Type B pancreatic cell (in vitro differentiated cells): ENCODE data around the gene RAB3IL1. TPM values are rescaled to one million over a fixed set of nuclear protein-coding genes. Genes with fewer than 3 reads are reported as not detected.
A peak's percentile ranks its signal among the peaks of the same experiment; 100 is the strongest.

Experiments used
- DNase-seq: peaks from one replicate; pipeline ENCODE4 v3.0.0; 2021; ENCODE audit warnings: mixed read lengths; ENCODE audit not compliant: unreplicated experiment; ENCODE audit errors: extremely low spot score
- H3K27ac Mint-ChIP-seq: 2 replicates; pipeline ENCODE4 v1.8.0; 2021; ENCODE audit warnings: mild to moderate bottlenecking, mixed read lengths
- H3K27me3 Mint-ChIP-seq: 2 replicates; pipeline ENCODE4 v1.8.0; 2021; ENCODE audit warnings: mixed read lengths
- H3K36me3 Mint-ChIP-seq: 2 replicates; pipeline ENCODE4 v1.8.0; 2021; ENCODE audit warnings: mixed read lengths
- H3K4me1 Mint-ChIP-seq: one replicate; pipeline ENCODE4 v1.8.0; 2021; ENCODE audit warnings: mixed read lengths; ENCODE audit not compliant: unreplicated experiment
- H3K4me3 Mint-ChIP-seq: 2 replicates; pipeline ENCODE4 v1.8.0; 2021; ENCODE audit warnings: mild to moderate bottlenecking, mixed read lengths
- H3K9me3 Mint-ChIP-seq: 2 replicates; pipeline ENCODE4 v1.8.0; 2021; ENCODE audit warnings: mixed read lengths
- total RNA-seq: library from RNA; stranded (reverse); gene quantifications from 2 replicates; pipeline ENCODE4 v1.2.1, GENCODE V29; 2021; ENCODE audit warnings: low replicate concordance
- TF ChIP-seq, protein P1 (sequence below): fragments of 200-600 bp; sonication (generic); conservative IDR thresholded peaks from 2 replicates; pipeline ENCODE4 v1.5.0; 2021; ENCODE audit warnings: antibody characterized with exemption, mild to moderate bottlenecking

RAB3IL1 gene
- total RNA-seq, 1 donor from 2014 or later = 16.6 TPM

DNA sequence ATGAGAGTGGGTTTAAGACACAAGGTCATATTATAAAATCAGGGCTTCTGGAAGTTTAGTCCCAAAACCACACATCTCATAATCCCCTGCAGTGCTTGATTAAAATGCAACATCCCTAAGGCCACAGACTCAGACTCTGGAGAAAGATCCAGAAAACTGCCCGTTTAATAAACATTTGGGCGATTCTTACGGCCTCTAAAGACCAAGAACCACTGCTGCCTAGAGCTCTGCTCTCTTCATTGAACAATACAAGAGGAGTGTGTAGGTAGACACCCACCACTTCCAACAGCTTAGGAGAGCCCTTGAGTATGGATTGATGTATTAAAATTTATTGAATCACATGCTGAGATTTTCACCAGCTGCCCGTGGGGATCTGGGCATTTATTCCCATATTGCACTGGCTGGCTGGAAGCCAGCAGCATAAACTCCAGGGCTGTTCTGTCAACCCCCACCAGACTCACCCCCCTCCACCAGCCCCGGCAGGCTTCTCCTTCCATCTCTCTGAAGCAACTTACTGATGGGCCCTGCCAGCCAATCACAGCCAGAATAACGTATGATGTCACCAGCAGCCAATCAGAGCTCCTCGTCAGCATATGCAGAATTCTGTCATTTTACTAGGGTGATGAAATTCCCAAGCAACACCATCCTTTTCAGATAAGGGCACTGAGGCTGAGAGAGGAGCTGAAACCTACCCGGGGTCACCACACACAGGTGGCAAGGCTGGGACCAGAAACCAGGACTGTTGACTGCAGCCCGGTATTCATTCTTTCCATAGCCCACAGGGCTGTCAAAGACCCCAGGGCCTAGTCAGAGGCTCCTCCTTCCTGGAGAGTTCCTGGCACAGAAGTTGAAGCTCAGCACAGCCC is 32.0 kb upstream of the RAB3IL1 start:
- Mint-ChIP-seq H3K27me3 (peaks cover 14% of the 10 kb centered on the region), H3K4me3 (peak overlapping the region; percentile 8), H3K9me3 (no peaks in the 10 kb centered on the region), H3K27ac (peak overlapping the region; percentile 61), H3K36me3 (no peaks in the 10 kb centered on the region), H3K4me1 (peaks cover 22% of the 10 kb centered on the region)
- TF ChIP-seq, protein P1, sequence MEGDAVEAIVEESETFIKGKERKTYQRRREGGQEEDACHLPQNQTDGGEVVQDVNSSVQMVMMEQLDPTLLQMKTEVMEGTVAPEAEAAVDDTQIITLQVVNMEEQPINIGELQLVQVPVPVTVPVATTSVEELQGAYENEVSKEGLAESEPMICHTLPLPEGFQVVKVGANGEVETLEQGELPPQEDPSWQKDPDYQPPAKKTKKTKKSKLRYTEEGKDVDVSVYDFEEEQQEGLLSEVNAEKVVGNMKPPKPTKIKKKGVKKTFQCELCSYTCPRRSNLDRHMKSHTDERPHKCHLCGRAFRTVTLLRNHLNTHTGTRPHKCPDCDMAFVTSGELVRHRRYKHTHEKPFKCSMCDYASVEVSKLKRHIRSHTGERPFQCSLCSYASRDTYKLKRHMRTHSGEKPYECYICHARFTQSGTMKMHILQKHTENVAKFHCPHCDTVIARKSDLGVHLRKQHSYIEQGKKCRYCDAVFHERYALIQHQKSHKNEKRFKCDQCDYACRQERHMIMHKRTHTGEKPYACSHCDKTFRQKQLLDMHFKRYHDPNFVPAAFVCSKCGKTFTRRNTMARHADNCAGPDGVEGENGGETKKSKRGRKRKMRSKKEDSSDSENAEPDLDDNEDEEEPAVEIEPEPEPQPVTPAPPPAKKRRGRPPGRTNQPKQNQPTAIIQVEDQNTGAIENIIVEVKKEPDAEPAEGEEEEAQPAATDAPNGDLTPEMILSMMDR = no peak
- DNase-seq = no peak

DNA sequence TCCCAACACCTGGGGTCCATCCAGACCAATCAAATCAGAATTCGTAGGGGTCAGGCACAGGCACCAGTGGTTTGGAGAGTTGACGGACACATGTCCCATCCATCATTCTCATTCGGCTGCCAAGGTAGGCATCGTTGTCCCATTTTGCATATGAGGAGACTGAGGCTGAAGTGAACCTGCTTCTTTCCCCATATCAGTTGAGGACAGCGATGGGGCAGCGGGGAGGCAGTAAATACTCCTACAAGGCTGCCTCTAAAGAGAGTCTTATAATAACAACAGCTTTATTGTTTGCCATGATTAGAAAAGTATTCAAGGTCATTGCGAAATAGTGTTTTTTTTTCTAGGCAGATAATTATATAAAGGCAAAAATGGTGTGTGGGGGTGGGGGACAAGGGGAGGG is 31.1 kb upstream of the RAB3IL1 start:
- no peak overlapping the region for H3K27ac Mint-ChIP-seq
- no peaks in the 10 kb centered on the region for H3K9me3 Mint-ChIP-seq
- no peak for DNase-seq
- H3K27me3 Mint-ChIP-seq = peaks cover 16% of the 10 kb centered on the region
- no peak overlapping the region for H3K4me3 Mint-ChIP-seq
- TF ChIP-seq, protein P1 = no peak
- no peaks in the 10 kb centered on the region for H3K36me3 Mint-ChIP-seq
- H3K4me1 Mint-ChIP-seq = peaks cover 26% of the 10 kb centered on the region

DNA sequence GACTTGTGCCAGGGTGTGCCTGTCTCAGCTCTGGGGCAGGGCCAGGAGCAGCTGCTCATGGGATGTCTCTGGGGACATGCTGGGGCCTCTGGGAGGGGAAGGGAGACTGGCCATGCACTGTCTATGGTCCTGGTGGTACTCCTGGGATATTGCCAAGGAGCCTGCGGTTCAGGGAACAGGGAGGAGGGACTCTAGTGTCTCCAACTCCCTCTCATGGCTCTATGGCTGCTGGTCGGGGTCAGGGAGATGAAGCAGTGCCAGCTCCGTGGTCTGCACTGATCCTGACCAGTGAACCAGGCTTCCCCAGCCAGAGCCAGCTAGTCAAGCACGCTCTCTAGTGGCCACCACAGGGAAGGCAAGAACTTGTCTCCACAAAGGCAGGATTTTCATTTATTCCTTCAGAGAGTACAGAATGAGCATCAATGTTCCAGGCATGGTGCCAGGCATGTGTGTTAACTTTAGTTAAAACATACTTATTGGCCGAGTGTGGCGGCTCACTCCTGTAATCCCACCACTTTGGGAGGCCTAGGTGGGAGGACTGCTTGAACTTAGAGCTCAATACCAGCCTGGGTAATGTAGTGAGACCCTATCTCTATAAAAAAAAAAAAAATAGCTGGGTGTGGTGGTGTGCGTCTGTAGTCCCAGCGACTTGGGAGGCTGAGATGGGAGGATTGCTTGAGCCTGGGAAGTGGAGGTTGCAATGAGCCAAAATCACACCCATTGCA is 30.3 kb upstream of the RAB3IL1 start:
- TF ChIP-seq, protein P1 = peak; percentile 96
- Mint-ChIP-seq H3K27ac (no peak overlapping the region), H3K9me3 (no peaks in the 10 kb centered on the region), H3K27me3 (peaks cover 16% of the 10 kb centered on the region), H3K4me3 (no peak overlapping the region), H3K4me1 (peaks cover 26% of the 10 kb centered on the region), H3K36me3 (no peaks in the 10 kb centered on the region)
- peak; percentile 83 for DNase-seq

DNA sequence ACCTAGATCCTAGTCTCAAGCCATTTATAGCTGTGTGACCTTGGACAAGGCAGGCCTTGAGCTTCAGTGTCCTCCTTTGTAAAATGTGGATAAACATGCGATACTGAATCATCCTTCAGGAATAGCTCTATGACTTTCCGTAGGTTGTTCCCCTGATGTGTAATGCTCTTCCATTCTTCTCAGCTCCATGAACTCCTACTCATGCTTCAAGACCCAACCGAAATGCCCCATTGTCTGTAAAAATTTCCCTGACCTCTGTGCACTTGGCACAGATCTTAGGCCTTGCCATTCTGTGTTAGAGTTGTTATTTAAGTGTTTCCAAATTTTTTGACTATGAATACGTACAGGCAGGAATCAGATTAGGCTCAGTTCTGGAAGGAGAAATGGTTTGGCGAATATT is 29.5 kb upstream of the RAB3IL1 start:
- no peak for DNase-seq
- Mint-ChIP-seq H3K36me3 (no peaks in the 10 kb centered on the region), H3K27ac (no peak overlapping the region), H3K4me1 (peaks cover 26% of the 10 kb centered on the region), H3K27me3 (peaks cover 13% of the 10 kb centered on the region), H3K4me3 (no peak overlapping the region), H3K9me3 (no peaks in the 10 kb centered on the region)
- TF ChIP-seq, protein P1 = no peak

DNA sequence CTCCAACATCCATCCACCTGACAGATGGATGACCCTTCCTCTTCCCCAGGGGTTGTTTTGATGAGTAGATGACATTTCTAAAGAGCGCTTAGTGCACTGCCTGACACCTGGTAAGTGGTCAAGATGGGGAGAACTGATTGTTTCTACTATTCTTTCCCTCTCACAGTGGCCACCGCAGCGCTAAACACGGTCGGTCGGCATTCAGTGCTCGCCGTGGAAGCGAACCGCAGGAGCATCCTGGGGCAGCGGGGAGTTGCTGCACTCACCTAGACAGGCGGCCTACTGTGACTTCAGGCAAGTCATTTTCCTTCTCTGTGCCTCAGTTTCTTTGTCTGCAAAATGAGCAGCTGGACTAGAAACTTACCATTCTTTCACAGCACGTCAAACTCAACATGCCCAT is 27.8 kb upstream of the RAB3IL1 start:
- Mint-ChIP-seq H3K4me1 (peaks cover 26% of the 10 kb centered on the region), H3K4me3 (no peak overlapping the region), H3K36me3 (no peaks in the 10 kb centered on the region), H3K27ac (no peak overlapping the region), H3K27me3 (peaks cover 13% of the 10 kb centered on the region), H3K9me3 (no peaks in the 10 kb centered on the region)
- TF ChIP-seq, protein P1 = no peak
- no peak for DNase-seq
